Mesenchymal stem cell (in vitro differentiated cells and primary cell): ENCODE data around the gene ELN.

Experiments used
- DNase-seq: peaks from one replicate; pipeline ENCODE4 v3.0.0-alpha.2; 2013
- H2AFZ ChIP-seq: one replicate; pipeline ENCODE4 v1.6.1; 2013; ENCODE audit warnings: low read depth, mild to moderate bottlenecking, control low read depth, inconsistent platforms, low read length, moderate library complexity
- H2AK5ac ChIP-seq: 2 replicates; pipeline ENCODE4 v1.6.1; 2013; ENCODE audit warnings: low read length, moderate library complexity, mild to moderate bottlenecking, inconsistent platforms; ENCODE audit not compliant: severe bottlenecking
- H2BK120ac ChIP-seq: one replicate; pipeline ENCODE4 v1.6.1; 2013; ENCODE audit warnings: low read depth, mild to moderate bottlenecking, inconsistent platforms, low read length, moderate library complexity
- H2BK12ac ChIP-seq, 2 experiments: one replicate each; pipeline ENCODE4 v1.6.1; 2013; ENCODE audit warnings: inconsistent platforms in 2 of 2, low read length in 2 of 2, mild to moderate bottlenecking in 2 of 2, moderate library complexity in 2 of 2, control low read depth in 1 of 2
- H2BK15ac ChIP-seq: one replicate; pipeline ENCODE4 v1.6.1; 2013; ENCODE audit warnings: mild to moderate bottlenecking, low read depth, inconsistent platforms; ENCODE audit not compliant: poor library complexity, severe bottlenecking
- H2BK5ac ChIP-seq: 2 replicates; pipeline ENCODE4 v1.6.1; 2013; ENCODE audit warnings: low read depth, mild to moderate bottlenecking, low read length, control low read depth, inconsistent platforms; ENCODE audit not compliant: poor library complexity, severe bottlenecking
- H3K14ac ChIP-seq, 2 experiments: one replicate each; pipeline ENCODE4 v1.6.1; 2013; ENCODE audit warnings: inconsistent platforms in 2 of 2, low read length in 2 of 2, control low read depth in 1 of 2, mild to moderate bottlenecking in 1 of 2, moderate library complexity in 1 of 2
- H3K18ac ChIP-seq, 2 experiments: one replicate each; pipeline ENCODE4 v1.6.1; 2013; ENCODE audit warnings: inconsistent platforms in 2 of 2, low read length in 2 of 2, control low read depth in 1 of 2, low read depth in 1 of 2, mild to moderate bottlenecking in 1 of 2
- H3K23ac ChIP-seq, 2 experiments: one replicate each; pipeline ENCODE4 v1.6.1; 2013; ENCODE audit warnings: inconsistent platforms in 2 of 2, low read length in 2 of 2, mild to moderate bottlenecking in 2 of 2, moderate library complexity in 2 of 2, control low read depth in 1 of 2
- H3K27ac ChIP-seq: 2 replicates; pipeline ENCODE4 v1.5.1; 2013; ENCODE audit warnings: mild to moderate bottlenecking, moderate library complexity, low read length, control low read depth, inconsistent platforms; ENCODE audit not compliant: poor library complexity, severe bottlenecking
- H3K27me3 ChIP-seq, 2 experiments: 2 replicates each; pipeline versions ENCODE4 v1.6.1 to v1.7.0; 2013; ENCODE audit warnings: low read length in 2 of 2, mild to moderate bottlenecking in 2 of 2, moderate library complexity in 2 of 2, control low read depth in 1 of 2, inconsistent platforms in 1 of 2; ENCODE audit not compliant: control insufficient read depth in 1 of 2, insufficient read depth in 1 of 2
- H3K36me3 ChIP-seq, 2 experiments: 2 replicates each; pipeline versions ENCODE4 v1.6.1 to v1.7.0; 2013; ENCODE audit warnings: low read length in 2 of 2, control low read depth in 1 of 2, inconsistent platforms in 1 of 2, low read depth in 1 of 2, mild to moderate bottlenecking in 1 of 2; ENCODE audit not compliant: insufficient read depth in 2 of 2, control insufficient read depth in 1 of 2
- H3K4ac ChIP-seq, 2 experiments: one replicate each; pipeline ENCODE4 v1.6.1; 2013; ENCODE audit warnings: inconsistent platforms in 2 of 2, low read length in 2 of 2, mild to moderate bottlenecking in 2 of 2, moderate library complexity in 2 of 2, control low read depth in 1 of 2, low read depth in 1 of 2
- H3K4me1 ChIP-seq: 2 replicates; pipeline ENCODE4 v1.6.1; 2013; ENCODE audit warnings: low read depth, low read length, control low read depth; ENCODE audit not compliant: control insufficient read depth, insufficient read depth
- H3K4me2 ChIP-seq: 2 replicates; pipeline ENCODE4 v1.6.1; 2013; ENCODE audit warnings: low read length, mild to moderate bottlenecking, inconsistent platforms; ENCODE audit not compliant: poor library complexity, severe bottlenecking
- H3K4me3 ChIP-seq, 2 experiments: 2 replicates each; pipeline versions ENCODE4 v1.5.1 to v1.7.0; 2013; ENCODE audit warnings: low read length in 2 of 2, mild to moderate bottlenecking in 2 of 2, control low read depth in 1 of 2, low read depth in 1 of 2; ENCODE audit not compliant: insufficient read depth in 1 of 2
- H3K79me1 ChIP-seq: replicated peaks from 2 replicates; pipeline ENCODE4 v1.6.1; 2013; ENCODE audit warnings: mild to moderate bottlenecking, control low read depth, low read length, inconsistent platforms; ENCODE audit not compliant: poor library complexity, severe bottlenecking
- H3K9ac ChIP-seq: 2 replicates; pipeline ENCODE4 v1.7.0; 2013; ENCODE audit warnings: mild to moderate bottlenecking, low read length, moderate library complexity
- H3K9me3 ChIP-seq: 2 replicates; pipeline ENCODE4 v1.7.0; 2013; ENCODE audit warnings: mild to moderate bottlenecking, low read length; ENCODE audit not compliant: control insufficient read depth
- H4K8ac ChIP-seq: one replicate; pipeline ENCODE4 v1.6.1; 2013; ENCODE audit warnings: inconsistent platforms, mild to moderate bottlenecking, low read length, moderate library complexity
- H4K91ac ChIP-seq: one replicate; pipeline ENCODE4 v1.6.1; 2013; ENCODE audit warnings: mild to moderate bottlenecking, low read length, inconsistent platforms
- WGBS: methylation state at CpG from one replicate; pipeline ENCODE4 v1.1.7; 2013; ENCODE audit warnings: mixed read lengths; 5-methylcytosine and 5-hydroxymethylcytosine counted together

ELN gene

GRCh38 chr7:74069790-74070618 lies 42.0 kb downstream of the ELN start:
- no peaks in the 10 kb centered on the region for H3K79me1 ChIP-seq
- H2AFZ ChIP-seq, result no peak overlapping the region
- H3K4me3 ChIP-seq, result no peak overlapping the region
- H4K8ac ChIP-seq, result no peak overlapping the region
- H4K91ac ChIP-seq, result no peak overlapping the region
- H3K14ac ChIP-seq, result no peak overlapping the region
- H3K9me3 ChIP-seq, result no peaks in the 10 kb centered on the region
- no peaks in the 10 kb centered on the region for H3K36me3 ChIP-seq
- no peak overlapping the region for H3K4ac ChIP-seq
- H3K4me2 ChIP-seq, result no peak overlapping the region
- no peak overlapping the region for H2BK15ac ChIP-seq
- H3K18ac ChIP-seq, result no peak overlapping the region
- H2BK12ac ChIP-seq, result no peak overlapping the region
- H3K4me1 ChIP-seq, result no peaks in the 10 kb centered on the region
- no peak overlapping the region for H2BK120ac ChIP-seq
- H3K9ac ChIP-seq, result no peak overlapping the region
- DNase-seq, result no peak
- no peak overlapping the region for H3K23ac ChIP-seq
- H3K27ac ChIP-seq, result no peak overlapping the region
- no peak overlapping the region for H2BK5ac ChIP-seq
- 90% methylated on average over 10 of the region's 11 CpGs for WGBS
- H2AK5ac ChIP-seq, result no peak overlapping the region
- H3K27me3 ChIP-seq, result no peaks in the 10 kb centered on the region

GRCh38 chr7:74070619-74070921 lies 42.6 kb downstream of the ELN start:
- peak overlapping the region; percentile 70 for H4K91ac ChIP-seq

GRCh38 chr7:74071121-74071520 lies 43.1 kb downstream of the ELN start:
- no peaks in the 10 kb centered on the region for H3K9me3 ChIP-seq
- no peaks in the 10 kb centered on the region for H3K4me1 ChIP-seq
- no peak overlapping the region for H4K91ac ChIP-seq
- peak overlapping the region; percentile 46 for H2BK15ac ChIP-seq
- no peak overlapping the region for H4K8ac ChIP-seq
- H2BK120ac ChIP-seq, result no peak overlapping the region
- no peak overlapping the region for H3K18ac ChIP-seq
- no peaks in the 10 kb centered on the region for H3K79me1 ChIP-seq
- no peak overlapping the region for H2AFZ ChIP-seq
- no peak overlapping the region for H2AK5ac ChIP-seq
- H2BK5ac ChIP-seq, result no peak overlapping the region
- H3K4me3 ChIP-seq, result no peak overlapping the region
- no peak for DNase-seq
- H3K4me2 ChIP-seq, result no peak overlapping the region
- 97% methylated on average over 3 of the region's 3 CpGs for WGBS
- no peaks in the 10 kb centered on the region for H3K27me3 ChIP-seq
- no peak overlapping the region for H2BK12ac ChIP-seq
- no peak overlapping the region for H3K14ac ChIP-seq
- no peak overlapping the region for H3K27ac ChIP-seq
- H3K23ac ChIP-seq, result no peak overlapping the region
- no peak overlapping the region for H3K4ac ChIP-seq
- no peak overlapping the region for H3K9ac ChIP-seq
- H3K36me3 ChIP-seq, result no peaks in the 10 kb centered on the region

More at GRCh38 chr7:74070619-74070921, 42.6 kb downstream of the ELN start:
- H3K4ac ChIP-seq, result no peak overlapping the region
- no peak overlapping the region for H3K14ac ChIP-seq
- H2BK15ac ChIP-seq, result no peak overlapping the region
- H4K8ac ChIP-seq, result no peak overlapping the region
- no peak overlapping the region for H2AFZ ChIP-seq
- no peak overlapping the region for H3K4me3 ChIP-seq
- H3K9me3 ChIP-seq, result no peaks in the 10 kb centered on the region
- H3K9ac ChIP-seq, result no peak overlapping the region
- WGBS, result 82% methylated on average over 6 of the region's 6 CpGs
- H2BK120ac ChIP-seq, result no peak overlapping the region
- H3K27me3 ChIP-seq, result no peaks in the 10 kb centered on the region
- H2AK5ac ChIP-seq, result no peak overlapping the region
- no peak overlapping the region for H3K4me2 ChIP-seq
- no peaks in the 10 kb centered on the region for H3K79me1 ChIP-seq
- H2BK12ac ChIP-seq, result no peak overlapping the region
- no peak for DNase-seq
- H3K4me1 ChIP-seq, result no peaks in the 10 kb centered on the region
- no peak overlapping the region for H3K27ac ChIP-seq
- H3K36me3 ChIP-seq, result no peaks in the 10 kb centered on the region
- H3K18ac ChIP-seq, result no peak overlapping the region
- H2BK5ac ChIP-seq, result no peak overlapping the region
- no peak overlapping the region for H3K23ac ChIP-seq

- Histone ChIP-seq H3K18ac (no peak overlapping the region), H3K36me3 (no peaks in the 10 kb centered on the region), H2BK5ac (no peak overlapping the region), H2AFZ (no peak overlapping the region), H3K9ac (no peak overlapping the region), H3K27ac (no peak overlapping the region), H4K8ac (no peak overlapping the region), H2BK12ac (no peak overlapping the region), H3K4me1 (peaks cover 2% of the 10 kb centered on the region), H3K27me3 (no peaks in the 10 kb centered on the region), H3K79me1 (no peaks in the 10 kb centered on the region), H3K9me3 (no peaks in the 10 kb centered on the region), H3K4ac (no peak overlapping the region), H2BK120ac (no peak overlapping the region), H3K4me2 (no peak overlapping the region), H4K91ac (no peak overlapping the region), H2AK5ac (no peak overlapping the region), H3K14ac (no peak overlapping the region), H3K4me3 (no peak overlapping the region), H2BK15ac (no peak overlapping the region), H3K23ac (no peak overlapping the region)
- DNase-seq, result no peak
- no CpG with 5 or more reads among the region's 1 CpG for WGBS
Observed at GRCh38 chr7:74074770-74075169, 46.8 kb downstream of the ELN start.
